Hepatocyte (in vitro differentiated cells): ENCODE results near the gene C3orf20. TPM values are rescaled to one million over a fixed set of nuclear protein-coding genes. Genes with fewer than 3 reads are reported as not detected.

Source experiments
- DNase-seq: peaks from one replicate; pipeline ENCODE4 v3.0.0-alpha.2; 2016; ENCODE audit warnings: low spot score
- H2AFZ ChIP-seq: fragments of 200-600 bp; sonication (generic); 2 replicates; pipeline ENCODE4 v1.6.0; 2016; ENCODE audit warnings: antibody characterized with exemption, mild to moderate bottlenecking
- H3K27ac ChIP-seq: fragments of 200-600 bp; sonication (generic); 2 replicates; pipeline ENCODE4 v1.5.1; 2016; ENCODE audit warnings: mild to moderate bottlenecking
- H3K27me3 ChIP-seq: fragments of 200-600 bp; sonication (generic); 2 replicates; pipeline ENCODE4 v1.6.1; 2016
- H3K36me3 ChIP-seq: fragments of 200-600 bp; sonication (generic); replicated peaks from 2 replicates; pipeline ENCODE4 v1.5.1; 2016; ENCODE audit warnings: low read depth; ENCODE audit not compliant: insufficient read depth
- H3K4me1 ChIP-seq: fragments of 200-600 bp; sonication (generic); 2 replicates; pipeline ENCODE4 v1.5.1; 2016; ENCODE audit warnings: mild to moderate bottlenecking, moderate library complexity; ENCODE audit not compliant: insufficient read depth
- H3K4me2 ChIP-seq: fragments of 200-600 bp; sonication (generic); 2 replicates; pipeline ENCODE4 v1.6.0; 2016
- H3K4me3 ChIP-seq: fragments of 200-600 bp; sonication (generic); 2 replicates; pipeline ENCODE4 v1.5.1; 2016; ENCODE audit warnings: mild to moderate bottlenecking
- H3K79me2 ChIP-seq: fragments of 200-600 bp; sonication (generic); 2 replicates; pipeline ENCODE4 v1.6.0; 2017; ENCODE audit warnings: mild to moderate bottlenecking
- H3K9me2 ChIP-seq: fragments of 200-600 bp; sonication (generic); replicated peaks from 2 replicates; pipeline ENCODE4 v1.6.0; 2017; ENCODE audit warnings: mild to moderate bottlenecking; ENCODE audit not compliant: insufficient read depth
- H3K9me3 ChIP-seq: fragments of 200-600 bp; sonication (generic); 2 replicates; pipeline ENCODE4 v1.5.1; 2016; ENCODE audit warnings: low read depth, mild to moderate bottlenecking
- H4K20me1 ChIP-seq: fragments of 200-600 bp; sonication (generic); 2 replicates; pipeline ENCODE4 v1.6.0; 2016; ENCODE audit warnings: mild to moderate bottlenecking; ENCODE audit not compliant: insufficient read depth, poor library complexity, severe bottlenecking
- CTCF ChIP-seq: fragments of 200-600 bp; sonication (generic); IDR thresholded peaks from 2 replicates; pipeline ENCODE4 v1.5.1; 2016; ENCODE audit warnings: antibody characterized with exemption, mild to moderate bottlenecking; ENCODE audit not compliant: poor library complexity
- EZH2 ChIP-seq: fragments of 200-600 bp; sonication (generic); IDR thresholded peaks from 2 replicates; pipeline ENCODE4 v1.6.1; 2016; ENCODE audit warnings: antibody characterized with exemption, mild to moderate bottlenecking, borderline replicate concordance
- EZH2phosphoT487 ChIP-seq: fragments of 200-600 bp; sonication (generic); IDR thresholded peaks from one replicate; pipeline ENCODE4 v1.6.1; 2018; ENCODE audit warnings: antibody characterized with exemption, mild to moderate bottlenecking, low read depth, moderate library complexity; ENCODE audit not compliant: unreplicated experiment, severe bottlenecking
- WGBS: methylation state at CpG from one replicate; pipeline ENCODE4 v1.1.6; 2016; ENCODE audit warnings: low lambda C conversion rate; ENCODE audit errors: missing lambda C conversion rate; 5-methylcytosine and 5-hydroxymethylcytosine counted together
- polyA plus RNA-seq: library from polyadenylated mRNA; unstranded; fragments of >200 nt; fragmentation: Nextera tagmentation; extraction: Ambion mirVana; gene quantifications from 2 replicates; pipeline ENCODE4 v1.2.1, GENCODE V29; 2016
- total RNA-seq: library from RNA; depleted of rRNA; stranded (reverse); fragments of >200 nt; gene quantifications from 2 replicates; pipeline ENCODE4 v1.2.3, GENCODE V29; 2014

C3orf20 gene
- total and polyA plus RNA-seq, 2 experiments from 2014 or later = 0.07 TPM; not detected in 1

GRCh38 chr3:14680115-14680514, 5.2 kb downstream of the C3orf20 start:
- WGBS = 91% methylated on average over 1 of the region's 1 CpG
- Histone ChIP-seq H3K4me2 (no peak overlapping the region), H2AFZ (no peak overlapping the region), H3K27me3 (no peaks in the 10 kb centered on the region), H3K9me3 (no peaks in the 10 kb centered on the region), H3K27ac (no peak overlapping the region), H3K4me1 (peaks cover 8% of the 10 kb centered on the region), H4K20me1 (no peaks in the 10 kb centered on the region), H3K79me2 (no peaks in the 10 kb centered on the region), H3K9me2 (no peaks in the 10 kb centered on the region), H3K36me3 (no peaks in the 10 kb centered on the region), H3K4me3 (no peak overlapping the region)
- no peak for DNase-seq
- TF ChIP-seq CTCF = no peak
- TF ChIP-seq EZH2 = no peak
- no peak for TF ChIP-seq EZH2phosphoT487

GRCh38 chr3:14680716-14681115, 5.8 kb downstream of the C3orf20 start:
- Histone ChIP-seq H2AFZ (no peak overlapping the region), H3K4me2 (no peak overlapping the region)
- WGBS = 64% methylated on average over 2 of the region's 2 CpGs

GRCh38 chr3:14684447-14684846, 9.5 kb downstream of the C3orf20 start:
- DNase-seq = no peak
- 85% methylated on average over 4 of the region's 4 CpGs for WGBS
- Histone ChIP-seq H2AFZ (no peak overlapping the region), H3K9me2 (no peaks in the 10 kb centered on the region), H4K20me1 (no peaks in the 10 kb centered on the region), H3K9me3 (no peaks in the 10 kb centered on the region), H3K79me2 (no peaks in the 10 kb centered on the region), H3K4me1 (no peaks in the 10 kb centered on the region), H3K27ac (no peak overlapping the region), H3K27me3 (peaks cover 3% of the 10 kb centered on the region), H3K36me3 (no peaks in the 10 kb centered on the region), H3K4me2 (no peak overlapping the region), H3K4me3 (no peak overlapping the region)
- no peak for TF ChIP-seq CTCF
- TF ChIP-seq EZH2phosphoT487 = no peak
- TF ChIP-seq EZH2 = no peak

More at GRCh38 chr3:14680716-14681115, 5.8 kb downstream of the C3orf20 start:
- DNase-seq = no peak
- no peaks in the 10 kb centered on the region for H3K9me3 ChIP-seq
- TF ChIP-seq EZH2phosphoT487 (no peak), CTCF (no peak), EZH2 (no peak)
- H3K27me3 ChIP-seq = no peaks in the 10 kb centered on the region
- no peaks in the 10 kb centered on the region for H3K9me2 ChIP-seq
- H3K79me2 ChIP-seq = no peaks in the 10 kb centered on the region
- no peak overlapping the region for H3K4me3 ChIP-seq
- H3K27ac ChIP-seq = no peak overlapping the region
- no peaks in the 10 kb centered on the region for H4K20me1 ChIP-seq
- H3K36me3 ChIP-seq = no peaks in the 10 kb centered on the region
- peaks cover 8% of the 10 kb centered on the region for H3K4me1 ChIP-seq

- Histone ChIP-seq H3K27ac (no peak overlapping the region), H3K9me3 (no peaks in the 10 kb centered on the region), H2AFZ (no peak overlapping the region), H4K20me1 (no peaks in the 10 kb centered on the region), H3K9me2 (no peaks in the 10 kb centered on the region), H3K4me3 (no peak overlapping the region), H3K4me1 (no peaks in the 10 kb centered on the region), H3K79me2 (no peaks in the 10 kb centered on the region), H3K4me2 (no peak overlapping the region), H3K27me3 (peaks cover 5% of the 10 kb centered on the region), H3K36me3 (no peaks in the 10 kb centered on the region)
- TF ChIP-seq EZH2phosphoT487 (no peak), EZH2 (no peak), CTCF (no peak)
- no peak for DNase-seq
- 52% methylated on average over 4 of the region's 4 CpGs for WGBS
Measured at GRCh38 chr3:14685179-14685578, 10.2 kb downstream of the C3orf20 start.
